ENCODE results near the gene KLK15.

- TF ChIP-seq POLR2AphosphoS5 (IDR thresholded peaks at IDR 0.05; ENCODE audit: borderline replicate concordance, low read depth, low read length) (no peak), EZH2 (IDR thresholded peaks at IDR 0.05) (no peak), FOXP2 (optimal IDR thresholded peaks at IDR 0.05; ENCODE audit: control extremely low read depth, extremely low read length, insufficient read depth) (no peak)
Measured at GRCh38 chr19:50776131-50776530, 57.2 kb downstream of the KLK15 start.
